Mucosa of rectum (tissue), 2 donors: Measurements from ENCODE around the gene CA12.

Experiments
- H3K27ac ChIP-seq, 2 donors: one replicate each; pipeline ENCODE4 v1.7.0; 2013; ENCODE audit warnings: inconsistent platforms in 2 of 2, low read depth in 2 of 2, low read length in 2 of 2
- H3K27me3 ChIP-seq, 2 donors: one replicate each; pipeline ENCODE4 v1.7.0; 2013; ENCODE audit warnings: low read length in 2 of 2; ENCODE audit not compliant: control insufficient read depth in 2 of 2, insufficient read depth in 2 of 2
- H3K36me3 ChIP-seq, 2 donors: one replicate each; pipeline ENCODE4 v1.7.0; 2013; ENCODE audit warnings: low read length in 2 of 2; ENCODE audit not compliant: control insufficient read depth in 2 of 2, insufficient read depth in 2 of 2
- H3K4me1 ChIP-seq, 2 donors: one replicate each; pipeline ENCODE4 v1.7.0; 2013; ENCODE audit warnings: low read length in 2 of 2, mild to moderate bottlenecking in 1 of 2; ENCODE audit not compliant: control insufficient read depth in 2 of 2, insufficient read depth in 2 of 2
- H3K4me3 ChIP-seq, 2 donors: one replicate each; pipeline ENCODE4 v1.7.0; 2013; ENCODE audit warnings: low read length in 2 of 2
- H3K9ac ChIP-seq, 2 donors: one replicate each; pipeline ENCODE4 v1.7.0; 2013; ENCODE audit warnings: low read length in 2 of 2, low read depth in 1 of 2, mild to moderate bottlenecking in 1 of 2
- H3K9me3 ChIP-seq, 2 donors: one replicate each; pipeline ENCODE4 v1.7.0; 2013; ENCODE audit warnings: low read length in 2 of 2; ENCODE audit not compliant: control insufficient read depth in 2 of 2
- donor health status: healthy.
- donor health status: Normal muscosa, but diverticular disease.

The CA12 gene

GRCh38 chr15:63339836-63340235, 41.8 kb downstream of the CA12 start:
- Histone ChIP-seq H3K9me3 (no peaks in the 10 kb centered on the region), H3K27me3 (peaks cover 0 to 2% of the 10 kb centered on the region in 2 donors), H3K36me3 (peaks cover 58 to 69% of the 10 kb centered on the region in 2 donors), H3K4me1 (no peaks in the 10 kb centered on the region), H3K27ac (no peak overlapping the region), H3K4me3 (no peak overlapping the region), H3K9ac (no peak overlapping the region)

GRCh38 chr15:63339006-63339766, 42.5 kb downstream of the CA12 start:
- Histone ChIP-seq H3K27me3 (peaks cover 0 to 2% of the 10 kb centered on the region in 2 donors), H3K9ac (no peak overlapping the region), H3K27ac (no peak overlapping the region)

GRCh38 chr15:63338170-63338569, 43.5 kb downstream of the CA12 start:
- Histone ChIP-seq H3K4me1 (no peaks in the 10 kb centered on the region), H3K4me3 (no peak overlapping the region), H3K27ac (no peak overlapping the region), H3K27me3 (peaks cover 0 to 2% of the 10 kb centered on the region in 2 donors), H3K36me3 (peaks cover 56 to 69% of the 10 kb centered on the region in 2 donors), H3K9ac (no peak overlapping the region), H3K9me3 (no peaks in the 10 kb centered on the region)

More at GRCh38 chr15:63339006-63339766, 42.5 kb downstream of the CA12 start:
- no peaks in the 10 kb centered on the region for H3K9me3 ChIP-seq
- peaks cover 54 to 69% of the 10 kb centered on the region in 2 donors for H3K36me3 ChIP-seq
- H3K4me1 ChIP-seq = no peaks in the 10 kb centered on the region
- no peak overlapping the region for H3K4me3 ChIP-seq

- H3K4me3 ChIP-seq = no peak overlapping the region
Observed at GRCh38 chr15:63337046-63337445, 44.6 kb downstream of the CA12 start.

GRCh38 chr15:63335543-63336240, 46.0 kb downstream of the CA12 start:
- peaks cover 55 to 69% of the 10 kb centered on the region in 2 donors for H3K36me3 ChIP-seq
- H3K27me3 ChIP-seq = peaks cover 0 to 2% of the 10 kb centered on the region in 2 donors
- H3K4me3 ChIP-seq = no peak overlapping the region
- no peaks in the 10 kb centered on the region for H3K4me1 ChIP-seq
- no peak overlapping the region for H3K27ac ChIP-seq
- H3K9ac ChIP-seq = no peak overlapping the region
- H3K9me3 ChIP-seq = no peaks in the 10 kb centered on the region

More at GRCh38 chr15:63337046-63337445, 44.6 kb downstream of the CA12 start:
- no peaks in the 10 kb centered on the region for H3K4me1 ChIP-seq
- no peak overlapping the region for H3K9ac ChIP-seq
- peaks cover 0 to 2% of the 10 kb centered on the region in 2 donors for H3K27me3 ChIP-seq
- H3K36me3 ChIP-seq = peaks cover 65 to 68% of the 10 kb centered on the region in 2 donors
- H3K9me3 ChIP-seq = no peaks in the 10 kb centered on the region
- H3K27ac ChIP-seq = no peak overlapping the region

- Histone ChIP-seq H3K27ac (no peak overlapping the region), H3K36me3 (peaks cover 51 to 63% of the 10 kb centered on the region in 2 donors)
Observed at GRCh38 chr15:63334821-63335220, 46.8 kb downstream of the CA12 start.

GRCh38 chr15:63332367-63333124, 49.1 kb downstream of the CA12 start:
- Histone ChIP-seq H3K27me3 (no peaks in the 10 kb centered on the region), H3K9me3 (no peaks in the 10 kb centered on the region), H3K36me3 (peaks cover 38 to 48% of the 10 kb centered on the region in 2 donors), H3K9ac (no peak overlapping the region), H3K4me3 (no peak overlapping the region), H3K4me1 (no peaks in the 10 kb centered on the region), H3K27ac (no peak overlapping the region)

More at GRCh38 chr15:63334821-63335220, 46.8 kb downstream of the CA12 start:
- H3K4me1 ChIP-seq = no peaks in the 10 kb centered on the region
- H3K9ac ChIP-seq = no peak overlapping the region
- no peaks in the 10 kb centered on the region for H3K9me3 ChIP-seq
- H3K27me3 ChIP-seq = no peaks in the 10 kb centered on the region
- no peak overlapping the region for H3K4me3 ChIP-seq

- no peak overlapping the region for H3K27ac ChIP-seq
- no peaks in the 10 kb centered on the region for H3K9me3 ChIP-seq
- H3K9ac ChIP-seq = no peak overlapping the region
- no peak overlapping the region for H3K4me3 ChIP-seq
- H3K4me1 ChIP-seq = no peaks in the 10 kb centered on the region
- no peaks in the 10 kb centered on the region for H3K27me3 ChIP-seq
- H3K36me3 ChIP-seq = peaks cover 35 to 47% of the 10 kb centered on the region in 2 donors
Observed at GRCh38 chr15:63331456-63331855, 50.2 kb downstream of the CA12 start.

GRCh38 chr15:63330926-63331325, 50.7 kb downstream of the CA12 start:
- no peaks in the 10 kb centered on the region for H3K27me3 ChIP-seq
- H3K9ac ChIP-seq = no peak overlapping the region
- H3K27ac ChIP-seq = no peak overlapping the region
- no peak overlapping the region for H3K4me3 ChIP-seq
- H3K36me3 ChIP-seq = peaks cover 35 to 45% of the 10 kb centered on the region in 2 donors
- H3K9me3 ChIP-seq = no peaks in the 10 kb centered on the region
- no peaks in the 10 kb centered on the region for H3K4me1 ChIP-seq
